Activated gamma-delta T cell treated with anti-CD3 and anti-CD28 coated beads, Interleukin-2, amount 50 U/mL, for 16 hours (primary cell): ENCODE results near the gene PDIK1L.

ENCODE experiments used
- DNase-seq: peaks from one replicate; pipeline ENCODE4 v3.0.0-alpha.2; 2020; ENCODE audit warnings: low read depth

The PDIK1L gene

GRCh38 chr1:26111530-26112406 is at the start of gene PDIK1L:
PDIK1L (plus strand) TSS chr1:26111824; CDS start chr1:26114309, 2,485 bp downstream.
- DNase-seq = peak; percentile 89

DNA sequence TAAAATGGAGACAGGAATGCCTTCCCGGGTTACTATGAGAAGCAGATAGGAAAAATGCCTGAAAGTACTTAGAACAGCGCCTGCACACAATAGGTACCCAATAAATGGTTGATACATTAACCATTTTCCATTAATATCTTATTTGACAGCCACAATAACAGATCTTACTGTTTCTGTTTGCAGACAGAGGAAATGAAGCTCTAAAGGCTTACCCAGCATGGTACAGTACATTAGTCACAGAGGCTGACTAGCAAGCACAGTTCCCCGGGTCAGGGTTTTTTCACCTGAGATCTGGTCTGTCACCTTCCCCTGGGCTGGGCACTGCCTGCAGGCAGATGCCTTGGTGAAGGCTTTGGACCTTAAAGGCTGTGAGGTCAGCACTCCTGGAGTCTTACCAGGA is 47.1 kb upstream of the PDIK1L start:
- DNase-seq = no peak

GRCh38 chr1:26066160-26066559 is 45.5 kb upstream of the PDIK1L start:
- DNase-seq = no peak

- no peak for DNase-seq
Observed at GRCh38 chr1:26066857-26067256, 44.8 kb upstream of the PDIK1L start.

DNA sequence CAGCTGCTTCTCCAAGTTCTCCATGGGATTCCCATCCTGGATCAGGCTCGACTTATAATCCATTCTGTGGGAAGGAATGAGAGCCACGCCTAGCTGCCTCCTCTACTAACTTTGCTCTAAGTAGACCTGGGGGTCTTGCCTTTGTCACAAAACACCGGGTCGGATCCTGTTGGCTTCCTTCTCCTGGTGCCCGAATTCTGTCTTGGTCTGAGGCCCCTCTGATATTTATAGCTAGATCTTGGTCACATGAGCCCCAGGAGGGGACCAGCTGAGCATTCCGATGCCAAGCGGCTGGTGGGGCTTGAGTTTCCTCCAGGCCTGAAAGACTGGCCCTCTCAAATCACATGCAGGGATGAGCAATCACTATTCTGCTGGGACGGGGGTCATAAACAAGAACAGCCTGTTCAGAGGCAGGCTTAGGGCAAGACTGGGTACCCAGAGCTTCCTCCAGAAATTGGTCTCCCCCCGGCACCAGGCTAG is 44.2 kb upstream of the PDIK1L start, which contains the start of gene TRIM63:
Gene TRIM63 (minus strand): TSS at position 199 of the 480 bp plus-strand sequence. CDS start 136 bp downstream, at position 63.
- no peak for DNase-seq

DNA sequence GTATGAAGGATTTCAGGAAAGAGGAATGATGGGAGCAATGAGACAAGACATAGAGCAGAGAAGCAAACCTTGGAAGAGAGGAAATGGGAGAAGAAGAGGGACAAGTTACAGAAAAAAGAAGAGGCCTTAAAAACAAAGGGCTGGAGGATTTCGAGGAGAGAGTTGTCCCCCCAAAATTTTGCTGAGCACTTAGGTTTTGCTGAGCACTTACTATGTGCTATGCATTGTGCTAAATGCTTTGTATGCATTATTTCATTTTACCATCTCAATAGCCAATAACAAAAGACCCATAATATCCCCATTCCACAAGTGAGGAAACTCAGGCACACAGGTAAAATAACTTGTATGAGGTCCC is 41.7 kb upstream of the PDIK1L start:
- no peak for DNase-seq

- no peak for DNase-seq
Observed at GRCh38 chr1:26070296-26070962, 41.2 kb upstream of the PDIK1L start.

GRCh38 chr1:26070963-26071342 is 40.7 kb upstream of the PDIK1L start:
- DNase-seq = no peak

DNA sequence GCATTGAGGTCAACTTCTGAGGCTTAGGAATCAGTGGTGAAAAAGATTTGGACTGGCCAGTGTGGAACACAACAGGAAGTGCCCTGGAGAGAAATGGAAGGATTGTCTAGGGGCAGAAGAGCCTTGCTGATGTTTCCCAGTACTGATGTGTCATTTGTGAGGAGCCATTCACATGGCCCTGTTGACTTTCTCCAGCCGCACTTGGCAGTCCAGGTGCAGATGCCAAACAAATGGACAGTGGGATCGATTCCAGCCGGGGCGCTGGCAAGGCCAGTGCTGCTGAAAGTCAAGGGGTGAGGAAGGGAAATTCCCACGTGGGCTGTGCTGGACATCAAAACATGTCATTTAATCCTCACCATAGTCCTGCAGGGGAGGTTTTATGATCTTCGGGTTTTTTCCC is 39.3 kb upstream of the PDIK1L start:
- DNase-seq = no peak

GRCh38 chr1:26075421-26076144 is 36.0 kb upstream of the PDIK1L start:
- DNase-seq = no peak

GRCh38 chr1:26077524-26077923 is 34.1 kb upstream of the PDIK1L start:
- no peak for DNase-seq

- DNase-seq = no peak
Observed at GRCh38 chr1:26078286-26079177, 33.1 kb upstream of the PDIK1L start.

- DNase-seq = no peak
Observed at GRCh38 chr1:26079178-26079563, 32.5 kb upstream of the PDIK1L start.

DNA sequence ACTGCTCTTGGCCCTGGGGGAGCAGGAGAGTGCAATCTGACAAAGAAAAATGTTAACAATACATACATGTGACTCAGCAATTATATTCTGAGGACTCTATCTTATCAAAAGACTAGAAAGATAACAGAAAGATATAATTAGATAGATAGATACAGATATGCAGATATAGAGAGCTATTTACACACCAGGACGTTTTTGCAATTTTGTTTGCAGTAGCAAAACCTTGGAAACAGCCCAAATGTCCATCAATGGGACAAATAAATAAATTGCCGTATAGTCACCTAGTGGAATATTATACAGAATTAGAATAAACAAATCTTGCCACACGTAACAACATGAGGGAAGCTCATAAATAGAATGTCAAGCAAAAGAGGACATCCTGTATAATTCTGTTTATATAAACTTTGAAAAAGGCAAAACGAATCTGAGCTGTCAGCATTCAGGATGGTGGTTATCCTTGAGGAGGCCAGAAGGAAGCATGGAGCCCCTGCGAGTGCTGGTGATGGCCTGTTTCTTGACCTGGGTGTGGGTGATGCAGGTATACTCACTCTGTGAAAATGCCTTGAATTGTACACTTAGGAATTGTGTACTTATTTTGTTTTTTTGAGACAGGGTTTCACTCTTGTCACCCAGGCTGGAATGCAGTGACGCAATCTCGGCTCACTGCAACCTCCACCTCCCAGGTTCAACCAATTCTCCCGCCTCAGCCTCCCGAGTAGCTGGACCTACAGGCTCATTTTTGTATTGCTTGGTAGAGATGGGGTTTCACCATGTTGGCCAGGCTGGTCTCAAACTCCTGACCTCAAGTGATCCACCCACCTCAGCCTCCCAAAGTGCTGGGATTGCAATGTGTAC is 31.4 kb upstream of the PDIK1L start:
- no peak for DNase-seq

- DNase-seq = no peak
Observed at GRCh38 chr1:26081267-26082019, 30.2 kb upstream of the PDIK1L start.

DNA sequence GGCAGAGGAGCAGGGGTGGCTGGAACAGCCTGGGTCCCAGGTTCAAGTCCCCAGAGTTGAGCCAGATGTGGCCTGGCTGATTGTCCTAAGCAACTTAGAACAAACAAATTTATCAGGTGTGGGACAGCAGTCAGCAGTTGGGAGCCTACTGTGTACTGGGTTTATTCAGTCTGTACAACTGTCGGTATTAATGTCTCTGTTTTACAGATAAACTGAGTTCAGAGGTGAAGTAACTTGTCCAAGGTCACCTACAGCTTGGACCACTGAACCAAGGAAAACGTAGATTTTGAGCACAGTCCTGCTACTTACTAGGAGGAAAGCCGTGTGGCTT is 29.6 kb upstream of the PDIK1L start:
- DNase-seq = no peak

- DNase-seq = no peak
Observed at GRCh38 chr1:26083208-26083607, 28.4 kb upstream of the PDIK1L start.

- no peak for DNase-seq
Observed at GRCh38 chr1:26084091-26084561, 27.5 kb upstream of the PDIK1L start.

- DNase-seq = no peak
Observed at GRCh38 chr1:26084844-26085243, 26.8 kb upstream of the PDIK1L start.

GRCh38 chr1:26089125-26089524 is 22.5 kb upstream of the PDIK1L start:
- no peak for DNase-seq
